GM18517 (cell line): Measurements from ENCODE around the gene ST6GALNAC4.
"Not testable (repeated sequence)": the region's sequence is repeated elsewhere in the genome, so short reads cannot be mapped to it uniquely, and the experiment has no call there.

Experiments
- ATAC-seq: cut with Tn5 transposase; IDR thresholded peaks from one replicate; pipeline ENCODE4 v1.9.1; 2021; ENCODE audit warnings: mild to moderate bottlenecking, moderate library complexity; ENCODE audit not compliant: unreplicated experiment

Gene ST6GALNAC4

GRCh38 chr9:127895811-127896210, 21.0 kb downstream of the ST6GALNAC4 start:
- no peak for ATAC-seq

GRCh38 chr9:127893392-127893791, 23.4 kb downstream of the ST6GALNAC4 start:
- ATAC-seq: no peak

DNA sequence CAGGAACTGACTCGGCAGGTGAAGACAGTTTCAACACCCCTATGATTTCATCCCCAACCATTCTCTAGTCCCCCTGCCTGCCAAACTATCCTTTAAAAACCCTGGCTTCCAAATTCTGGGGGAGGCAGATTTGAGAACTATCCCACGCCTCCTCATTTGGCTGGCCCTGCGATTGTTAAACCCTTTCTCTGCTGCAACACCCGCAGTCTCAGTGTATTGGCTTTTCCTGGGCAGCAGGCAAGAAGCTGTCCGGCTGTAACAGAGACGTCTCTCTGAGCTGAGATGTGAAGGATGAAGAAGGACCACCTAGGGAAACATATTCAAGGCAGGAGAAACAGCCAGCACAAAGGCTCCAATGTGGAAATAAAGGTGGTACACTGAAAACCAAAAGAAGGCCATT, 24.0 kb downstream of the ST6GALNAC4 start:
- no peak for ATAC-seq

GRCh38 chr9:127890053-127890452, 26.8 kb downstream of the ST6GALNAC4 start:
- no peak for ATAC-seq

- no peak for ATAC-seq
Observed at GRCh38 chr9:127887792-127888191, 29.0 kb downstream of the ST6GALNAC4 start.

DNA sequence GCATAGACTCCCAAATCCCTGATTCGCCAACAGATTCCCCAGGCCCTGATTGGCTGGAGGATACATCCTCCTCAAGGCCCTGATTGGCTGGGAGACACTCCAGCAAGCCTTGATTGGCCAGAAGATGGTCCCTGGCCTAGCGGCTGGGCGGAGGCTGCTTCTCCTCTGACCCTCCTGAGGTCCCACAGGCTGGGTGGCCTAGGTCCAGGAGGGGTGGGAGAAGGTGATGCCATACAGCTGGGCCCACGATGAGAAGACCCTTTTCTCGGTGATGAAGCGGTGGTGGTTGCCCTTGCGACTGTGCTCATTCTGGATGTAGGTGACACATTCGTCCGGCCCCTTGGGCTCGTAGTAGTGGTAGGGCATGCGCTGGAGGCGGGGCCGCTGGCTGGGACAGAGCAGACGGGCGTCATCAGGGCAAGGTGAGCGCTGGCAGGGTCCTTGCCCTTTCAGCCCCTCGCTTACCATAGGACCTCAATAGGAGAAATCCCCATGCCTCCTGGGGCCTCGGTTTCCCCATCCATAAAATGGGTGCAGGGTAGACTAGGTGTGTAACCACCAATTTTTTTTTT, 30.4 kb downstream of the ST6GALNAC4 start:
- ATAC-seq: no peak

GRCh38 chr9:127885508-127886281, 31.1 kb downstream of the ST6GALNAC4 start:
- ATAC-seq: no peak

- ATAC-seq: no peak
Observed at GRCh38 chr9:127884976-127885490, 31.8 kb downstream of the ST6GALNAC4 start.

GRCh38 chr9:127884427-127884911, 32.4 kb downstream of the ST6GALNAC4 start:
- ATAC-seq: no peak

GRCh38 chr9:127883959-127884358, 32.9 kb downstream of the ST6GALNAC4 start:
- no peak for ATAC-seq

DNA sequence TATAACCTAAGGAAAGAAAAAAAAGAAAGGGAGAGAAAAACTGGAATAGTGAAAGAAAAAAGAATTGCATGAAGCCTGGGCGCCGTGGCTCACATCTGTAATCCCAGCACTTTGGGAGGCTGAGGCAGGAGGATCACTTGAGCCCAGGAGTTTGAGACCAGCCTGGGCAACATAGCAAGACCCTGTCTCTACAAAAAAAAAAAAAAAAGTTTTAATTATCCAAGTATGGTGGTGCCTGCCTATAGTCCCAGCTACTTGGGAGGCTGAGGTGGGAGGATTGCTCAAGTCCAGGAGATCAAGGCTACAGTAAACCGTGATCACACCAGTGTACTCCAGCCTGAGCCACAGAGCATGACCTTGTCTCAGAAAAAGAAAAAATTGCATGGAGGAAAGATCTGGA, 35.1 kb downstream of the ST6GALNAC4 start:
- not testable (repeated sequence) for ATAC-seq

DNA sequence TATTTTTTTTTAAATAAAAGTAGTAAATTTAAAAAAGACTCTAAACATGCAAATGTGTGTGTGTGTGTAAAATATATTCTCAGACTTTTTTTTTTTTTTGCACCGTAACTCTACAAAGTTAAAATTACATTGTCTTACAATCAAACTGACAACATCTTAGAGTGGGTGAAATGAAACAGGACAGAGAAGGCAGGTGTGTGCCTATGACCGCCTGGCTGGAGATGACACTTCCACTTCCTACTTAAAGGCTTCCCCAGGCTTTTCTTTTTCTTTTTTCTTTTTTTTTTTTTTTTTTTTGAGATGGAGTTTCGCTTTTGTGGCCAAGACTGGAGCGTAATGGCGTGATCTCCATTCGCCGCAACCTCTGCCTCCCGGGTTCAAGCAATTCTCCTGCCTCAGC, 36.7 kb downstream of the ST6GALNAC4 start:
- no peak for ATAC-seq

- no peak for ATAC-seq
Observed at GRCh38 chr9:127878652-127879390, 38.0 kb downstream of the ST6GALNAC4 start.

- no peak for ATAC-seq
Observed at GRCh38 chr9:127878001-127878651, 38.7 kb downstream of the ST6GALNAC4 start.

- no peak for ATAC-seq
Observed at GRCh38 chr9:127877566-127877998, 39.3 kb downstream of the ST6GALNAC4 start, which contains the start of gene AK1. Gene AK1, minus strand, starts transcription at chr9:127877675. Its CDS starts 3,058 bp downstream, at chr9:127874617.

- ATAC-seq: no peak
Observed at GRCh38 chr9:127876764-127877562, 39.9 kb downstream of the ST6GALNAC4 start.

DNA sequence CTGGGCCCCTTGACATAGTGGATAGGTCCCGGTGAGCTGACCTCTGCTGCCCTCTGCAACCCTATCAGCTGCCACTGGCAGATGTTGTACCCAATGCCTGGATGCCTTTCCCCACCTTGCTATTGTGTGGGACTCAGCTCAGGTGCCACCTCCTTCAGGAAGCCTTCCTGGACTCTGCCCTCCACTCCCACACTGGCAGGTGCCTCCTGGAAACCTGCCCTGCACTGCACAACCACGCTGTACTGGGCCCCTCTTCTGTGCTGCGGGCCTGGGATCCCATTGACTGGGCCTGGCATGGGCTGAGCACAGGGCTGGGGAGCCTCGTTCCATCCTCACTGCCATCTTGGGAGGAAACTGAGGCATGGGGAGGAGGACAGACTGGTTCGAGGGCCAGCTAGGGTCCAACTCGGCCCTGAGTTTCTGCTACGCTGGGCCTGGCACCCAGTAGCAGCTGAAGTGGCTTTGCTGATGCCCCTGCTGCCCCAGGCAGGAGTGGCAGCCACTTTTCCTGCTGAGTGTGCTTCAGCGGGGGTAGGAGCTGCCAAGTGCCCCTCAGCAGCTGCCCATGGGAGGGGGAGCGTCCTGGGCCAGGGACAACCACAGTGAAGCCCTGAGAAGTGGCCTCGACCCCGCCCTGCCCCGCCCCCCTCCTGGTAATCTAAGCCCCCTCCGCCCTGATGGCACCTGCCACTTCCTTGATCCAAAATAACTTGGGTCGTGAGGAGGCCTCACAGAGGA, 40.6 kb downstream of the ST6GALNAC4 start:
- no peak for ATAC-seq

- no peak for ATAC-seq
Observed at GRCh38 chr9:127875306-127875966, 41.4 kb downstream of the ST6GALNAC4 start.
